ENCODE results near the gene ZNF445. TPM values are rescaled to one million over a fixed set of nuclear protein-coding genes. Genes with fewer than 3 reads are reported as not detected.
A peak's percentile ranks its signal among the peaks of the same experiment; 100 is the strongest.

The ZNF445 gene
- total and polyA plus RNA-seq, 9 of the 15 experiments (the other 6 are each of a cell fraction or from before 2014, with no cell fraction given): 1.2 to 26.9 (median 10.6) TPM

DNA sequence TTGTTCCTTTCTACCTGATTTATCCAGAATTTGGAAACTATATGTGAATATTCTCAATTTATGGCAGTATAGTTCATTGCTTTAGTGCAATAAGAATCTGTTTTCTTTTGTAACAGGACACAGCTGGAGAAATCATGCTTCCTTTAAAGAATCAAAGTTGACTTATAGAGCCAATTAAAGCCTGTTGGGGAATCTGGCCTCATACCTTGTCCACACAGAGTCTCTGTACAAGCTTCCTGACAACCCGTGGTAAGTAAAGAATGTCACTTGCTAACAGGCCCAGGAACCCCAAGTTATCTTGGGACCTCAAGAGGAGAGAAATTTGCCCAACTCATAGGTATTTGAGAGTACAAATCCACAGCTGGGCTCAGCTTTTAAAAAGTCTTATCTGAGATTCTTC is 10.2 kb downstream of the ZNF445 start:
- intact Hi-C loops (cut with micrococcal nuclease): loop anchor here (1.0 kb wide), 1 partner anchor 27 kb away; no protein-coding TSS in a partner anchor
- POLR2A ChIA-PET: interaction anchor here (0.6 to 1.2 kb wide), 5 partner anchors 8 to 368 kb away, joined by 3 to 5 read pairs (median 3); no protein-coding TSS in a partner anchor
- in situ Hi-C loops (cut with MboI): no loop called here

More for the DNA sequence above, 10.2 kb downstream of the ZNF445 start:
- Histone ChIP-seq H3K9me3 (replicated peaks; ENCODE audit: control insufficient read depth, insufficient read depth, low read depth, low read length) (no peaks in the 10 kb centered on the region), H3K79me2 (ENCODE audit: control insufficient read depth, insufficient read depth, low read length) (peaks cover 64% of the 10 kb centered on the region), H3K36me3 (ENCODE audit: control insufficient read depth, insufficient read depth, low read length) (peaks cover 64% of the 10 kb centered on the region), H4K20me1 (replicated peaks; ENCODE audit: control insufficient read depth, insufficient read depth, low read length) (no peaks in the 10 kb centered on the region; the same call in 1 of the 2 replicates), H3K27me3 (ENCODE audit: control insufficient read depth in 2 of 2, insufficient read depth in 2 of 2, low read length in 2 of 2) (no peaks in the 10 kb centered on the region), H2AFZ (ENCODE audit: low read depth, low read length) (no peak overlapping the region), H3K4me1 (replicated peaks in 1 of 2; ENCODE audit: control insufficient read depth in 2 of 2, insufficient read depth in 2 of 2, low read length in 2 of 2) (peaks cover 26 to 40% of the 10 kb centered on the region in 2 experiments), H3K9ac (ENCODE audit: insufficient read depth in 1 of 2, low read depth in 2 of 2, low read length in 2 of 2) (no peak overlapping the region), H3K27ac (ENCODE audit: extremely low read depth, low read depth, low read length) (peak overlapping the region; percentile 27; the same call in 1 of the 3 replicates), H3K4me2 (ENCODE audit: insufficient read depth, low read length) (no peak overlapping the region), H3K4me3 (no peak overlapping the region), H3K9me1 (ENCODE audit: control insufficient read depth, insufficient read depth, low read length) (no peaks in the 10 kb centered on the region)
- TF ChIP-seq FOXP1 (CRISPR knock-in tag; IDR thresholded peaks at IDR 0.05) (no peak), ELF1 (tag; IDR thresholded peaks at IDR 0.05) (no peak), NCOA2 (IDR thresholded peaks at IDR 0.05; ENCODE audit: partially characterized antibody in 2 of 2) (no peak), ZNF197 (CRISPR knock-in tag; IDR thresholded peaks at IDR 0.05; ENCODE audit: low read depth) (no peak), ERF (CRISPR knock-in tag; IDR thresholded peaks at IDR 0.05) (no peak), HMG20A (CRISPR knock-in tag; conservative IDR thresholded peaks at IDR 0.05) (no peak), SLC30A9 (CRISPR knock-in tag; IDR thresholded peaks at IDR 0.05) (no peak), ZNF778 (CRISPR knock-in tag; IDR thresholded peaks at IDR 0.05) (no peak), DACH1 (IDR thresholded peaks at IDR 0.05; ENCODE audit: partially characterized antibody) (no peak), MXD1 (CRISPR knock-in tag; IDR thresholded peaks at IDR 0.05; ENCODE audit: borderline replicate concordance, poor library complexity, severe bottlenecking) (no peak), CCAR2 (IDR thresholded peaks at IDR 0.05; ENCODE audit: low read depth, low read length) (no peak), ZNF436 (CRISPR knock-in tag; IDR thresholded peaks at IDR 0.05) (no peak), BRF1 (IDR thresholded peaks at IDR 0.05; ENCODE audit: borderline replicate concordance, extremely low read depth, insufficient read length) (no peak), CCNT2 (IDR thresholded peaks at IDR 0.05; ENCODE audit: borderline replicate concordance, extremely low read depth, insufficient read length, low read depth, low read length) (no peak), SP1 (CRISPR knock-in tag; IDR thresholded peaks at IDR 0.05) (no peak), SETDB1 (IDR thresholded peaks at IDR 0.05; ENCODE audit: low read length) (no peak), THRAP3 (IDR thresholded peaks at IDR 0.05; ENCODE audit: borderline replicate concordance) (no peak)
- TF ChIP-seq, protein P1, sequence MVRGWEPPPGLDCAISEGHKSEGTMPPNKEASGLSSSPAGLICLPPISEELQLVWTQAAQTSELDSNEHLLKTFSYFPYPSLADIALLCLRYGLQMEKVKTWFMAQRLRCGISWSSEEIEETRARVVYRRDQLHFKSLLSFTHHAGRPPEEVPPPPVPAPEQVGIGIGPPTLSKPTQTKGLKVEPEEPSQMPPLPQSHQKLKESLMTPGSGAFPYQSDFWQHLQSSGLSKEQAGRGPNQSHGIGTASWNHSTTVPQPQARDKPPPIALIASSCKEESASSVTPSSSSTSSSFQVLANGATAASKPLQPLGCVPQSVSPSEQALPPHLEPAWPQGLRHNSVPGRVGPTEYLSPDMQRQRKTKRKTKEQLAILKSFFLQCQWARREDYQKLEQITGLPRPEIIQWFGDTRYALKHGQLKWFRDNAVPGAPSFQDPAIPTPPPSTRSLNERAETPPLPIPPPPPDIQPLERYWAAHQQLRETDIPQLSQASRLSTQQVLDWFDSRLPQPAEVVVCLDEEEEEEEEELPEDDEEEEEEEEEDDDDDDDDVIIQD (CRISPR knock-in tag; IDR thresholded peaks at IDR 0.05): no peak
- 11% methylated on average over 1 of the region's 1 CpG for WGBS (ENCODE audit: insufficient coverage, low coverage, missing lambda C conversion rate)
- no TSS peak for BruUV-seq (replicated peaks)
- CTCF ChIA-PET (ENCODE audit: low intra/inter-chr PET ratio): no interaction called here
- no peak for FAIRE-seq
- no peak for ATAC-seq
- DNase-seq (ENCODE audit: extremely low read depth in 1 of 4, low spot score in 3 of 4): no peak

Data from K562 (cell line).